NCI-H1105 (cell line): Measurements from ENCODE around the gene CCDC57.
A peak's percentile ranks its signal among the peaks of the same experiment; 100 is the strongest.

Experiments used
- DNase-seq: peaks from one replicate; lab custom pipeline; 2025; lab: John Stamatoyannopoulos, UW

The CCDC57 gene

DNA sequence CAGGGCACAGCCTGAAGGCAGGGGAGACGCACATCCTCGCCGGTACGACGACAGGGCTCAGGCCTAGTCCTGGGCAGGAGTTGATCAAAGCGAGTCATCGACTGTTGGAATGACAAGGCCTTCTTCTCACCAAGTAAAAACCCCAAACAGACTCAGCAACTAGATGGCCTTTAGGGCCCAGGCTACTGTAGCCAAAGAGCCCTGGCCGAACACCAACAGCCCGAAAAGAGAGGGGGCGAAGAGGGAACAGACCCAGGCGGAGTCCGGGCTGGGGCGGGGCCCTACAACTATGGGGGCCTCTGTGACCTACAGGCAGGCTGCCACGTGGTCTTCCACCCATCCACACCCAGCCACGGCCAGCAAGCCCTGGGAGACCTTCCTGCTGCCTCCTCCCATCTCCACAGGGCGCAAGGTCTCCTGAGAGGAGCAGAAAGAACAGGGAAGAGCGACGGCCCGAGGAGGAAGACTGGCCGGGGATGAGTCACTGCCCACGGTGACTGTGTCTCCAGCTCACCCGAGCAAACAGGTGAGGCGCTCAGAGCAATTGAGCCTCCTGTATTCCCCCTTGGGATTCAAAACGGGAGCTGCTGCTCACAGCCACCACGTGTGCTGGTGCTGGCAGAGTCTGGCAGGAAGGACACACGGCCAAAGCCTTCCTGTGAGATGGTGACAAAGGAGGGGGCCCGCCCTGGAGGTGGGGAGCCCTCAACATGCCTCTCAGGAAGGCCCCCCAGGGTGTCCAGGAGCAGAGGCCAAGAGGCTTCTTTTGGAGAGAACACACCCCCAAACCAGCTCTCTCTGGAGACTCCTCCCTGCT, 33.9 kb upstream of the CCDC57 start:
- DNase-seq: no peak

DNA sequence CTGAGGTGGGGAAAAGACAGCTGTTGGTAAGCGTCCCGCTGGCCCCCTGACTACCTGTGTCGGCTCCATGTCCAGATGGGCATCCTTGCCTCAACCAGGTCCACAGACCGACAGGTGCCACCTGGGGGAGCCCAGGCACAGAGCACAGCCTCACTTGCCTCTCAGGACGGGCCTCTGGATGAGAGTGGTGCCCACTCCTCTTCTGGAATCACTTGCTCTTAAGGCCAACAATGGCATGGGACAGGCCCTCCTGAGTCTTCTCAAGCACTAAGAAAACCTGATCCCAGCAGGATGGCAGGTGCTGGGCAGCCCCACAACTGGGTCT, 33.4 kb upstream of the CCDC57 start:
- no peak for DNase-seq

DNA sequence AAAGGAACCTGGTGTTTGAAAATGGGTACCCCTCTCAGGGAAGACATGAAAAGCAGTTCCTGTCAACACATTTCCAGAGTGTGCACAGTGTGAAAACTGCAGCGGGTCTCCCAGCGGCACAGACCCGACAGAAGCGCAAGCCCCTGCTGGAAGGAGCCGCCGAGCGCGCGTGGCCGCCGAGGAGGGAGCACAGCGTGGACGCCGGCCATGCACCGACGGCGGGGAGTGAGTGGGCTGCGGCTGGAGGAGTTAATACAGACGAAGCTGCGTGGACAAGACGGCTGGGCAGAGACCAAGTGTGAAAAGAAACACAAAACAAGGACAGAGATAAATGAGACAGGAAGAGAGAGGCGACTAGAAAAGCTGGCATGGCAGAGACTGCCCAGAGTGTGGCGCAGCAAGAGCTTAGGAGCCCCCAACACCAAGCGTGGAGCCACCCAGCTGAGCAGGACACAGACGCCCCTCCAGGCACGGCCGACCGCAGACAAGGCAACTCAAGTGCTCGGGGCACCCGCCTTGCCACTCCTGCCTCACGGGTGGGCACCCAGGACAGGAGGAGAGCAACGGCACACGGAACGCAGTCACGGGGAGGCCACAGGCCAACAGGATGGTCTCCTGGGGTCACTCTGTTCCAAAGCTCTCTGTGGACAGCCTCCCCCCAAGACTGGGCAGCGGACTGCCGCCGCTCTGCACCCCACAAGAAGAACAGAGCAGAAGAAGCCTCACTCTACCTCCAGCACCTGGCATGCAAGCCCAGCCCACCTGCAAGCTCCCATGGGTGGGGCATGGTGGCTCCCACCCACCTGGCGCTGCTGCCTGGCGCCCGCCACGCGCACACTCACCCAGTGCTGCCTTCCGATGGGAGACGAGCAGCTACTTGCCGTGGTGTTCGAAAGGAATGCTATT, 32.7 kb upstream of the CCDC57 start:
- DNase-seq: no peak

DNA sequence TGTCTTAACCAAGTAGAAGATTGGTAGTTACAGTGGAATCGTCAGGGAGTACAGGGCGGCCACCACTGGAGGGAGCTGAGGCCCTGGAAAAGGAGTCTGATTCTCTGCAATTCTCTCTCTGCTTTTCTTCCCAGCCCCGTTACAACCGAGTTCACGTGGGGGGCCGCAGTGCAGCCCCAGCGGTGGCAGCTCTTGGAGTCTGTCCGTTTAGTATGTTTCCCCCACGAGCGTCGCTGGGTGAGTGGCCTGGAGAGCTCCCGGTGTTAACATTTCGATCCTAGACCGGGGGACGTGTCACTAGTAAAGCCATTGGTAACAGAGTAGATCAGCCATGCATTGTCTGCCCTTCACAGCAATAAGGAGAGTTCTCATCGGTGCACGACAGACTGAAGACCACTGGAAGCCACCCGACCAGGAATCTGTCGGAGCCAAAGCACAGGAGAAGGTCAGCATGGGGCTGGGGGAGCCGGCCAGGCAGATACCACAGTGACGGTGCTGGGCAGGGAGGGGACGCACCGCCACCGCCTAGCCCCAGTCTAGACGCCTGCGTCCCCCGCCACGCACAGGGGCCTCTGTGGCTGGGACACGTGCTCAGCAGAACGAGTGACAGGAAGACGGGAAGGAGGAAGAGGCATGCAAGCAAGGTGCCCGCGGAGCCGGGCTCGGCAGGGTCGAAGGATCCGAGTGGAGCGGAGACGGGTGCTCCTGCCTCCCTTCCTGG, 31.9 kb upstream of the CCDC57 start:
- no peak for DNase-seq

DNA sequence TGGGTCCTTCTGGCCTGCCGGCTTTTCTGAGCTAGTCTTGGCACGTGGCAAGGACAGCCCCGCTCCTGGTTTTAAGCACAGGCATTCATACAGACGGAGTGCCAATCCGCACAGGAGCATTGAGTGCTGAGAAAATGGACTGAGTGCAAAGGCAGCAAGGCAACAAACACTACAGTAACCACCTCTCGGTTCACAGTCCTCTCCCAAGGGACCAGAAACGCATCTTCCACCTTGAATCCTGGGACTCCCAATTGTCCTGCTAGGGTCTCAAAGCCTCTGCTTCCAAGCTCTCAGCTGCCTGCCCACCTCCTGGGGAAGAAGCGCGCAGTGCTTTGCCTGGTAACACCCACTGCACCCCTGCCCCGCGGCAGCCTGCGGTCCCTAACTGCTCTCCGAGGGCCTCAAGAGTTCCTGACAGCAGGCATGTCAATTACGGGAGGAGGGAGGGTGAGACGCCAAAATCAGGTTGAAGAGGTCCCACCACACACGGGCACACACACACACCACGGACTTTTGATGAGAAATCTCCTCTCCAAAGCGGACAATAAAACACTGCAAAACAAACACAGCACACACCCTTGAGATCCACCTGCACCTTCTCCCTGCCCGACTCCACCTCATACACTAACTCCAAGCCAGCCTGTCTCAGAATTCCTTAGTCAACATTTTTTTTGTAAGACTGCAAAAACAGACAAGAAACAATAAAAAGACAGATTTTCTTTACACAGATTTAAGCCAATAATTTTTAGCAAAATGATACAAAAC, 31.2 kb upstream of the CCDC57 start:
- no peak for DNase-seq

DNA sequence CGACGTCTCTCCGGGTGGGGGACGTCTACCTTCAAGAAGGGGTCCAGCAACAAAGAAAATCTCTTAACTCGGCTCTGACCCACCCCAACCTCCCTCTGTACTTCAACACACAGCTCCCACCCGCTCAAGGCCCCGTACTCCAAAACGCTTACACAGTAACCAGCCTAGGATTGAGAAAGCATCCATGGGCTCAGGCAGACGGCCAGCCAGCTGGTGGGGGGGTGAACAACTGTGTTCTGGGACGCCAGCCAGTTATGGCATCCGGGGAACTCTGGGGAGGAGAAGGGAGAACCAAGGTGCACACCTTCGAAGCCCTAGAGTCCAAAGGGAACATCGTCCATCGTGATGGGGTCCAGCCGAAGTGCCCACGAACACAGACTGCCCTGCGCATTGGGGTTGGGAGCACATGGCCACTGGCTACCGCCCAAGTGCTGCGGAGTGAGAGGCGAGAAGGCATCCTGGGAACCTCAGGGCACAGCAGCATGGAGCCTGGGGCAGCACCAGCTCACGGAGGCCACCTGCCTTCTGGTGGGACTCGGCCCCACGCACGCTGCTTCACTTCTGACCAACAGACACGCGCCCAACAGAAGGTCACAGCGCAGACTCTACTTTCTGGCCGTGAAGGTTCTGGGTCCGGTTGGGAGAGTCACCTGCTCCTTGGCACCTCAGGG, 30.5 kb upstream of the CCDC57 start:
- no peak for DNase-seq

DNA sequence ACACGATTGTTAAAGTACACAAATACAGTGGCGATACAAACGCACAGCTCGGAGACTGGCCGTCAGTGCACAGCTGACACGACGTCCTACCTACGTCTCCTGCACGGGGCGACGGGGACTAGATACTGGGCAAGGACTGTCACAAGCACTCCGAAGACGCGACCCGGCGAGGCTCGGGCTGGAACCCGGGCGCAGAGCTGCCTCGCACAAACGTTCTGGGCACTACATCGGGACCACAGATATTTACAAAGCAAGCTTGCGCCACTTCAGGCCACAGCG, 30.0 kb upstream of the CCDC57 start:
- DNase-seq: no peak

DNA sequence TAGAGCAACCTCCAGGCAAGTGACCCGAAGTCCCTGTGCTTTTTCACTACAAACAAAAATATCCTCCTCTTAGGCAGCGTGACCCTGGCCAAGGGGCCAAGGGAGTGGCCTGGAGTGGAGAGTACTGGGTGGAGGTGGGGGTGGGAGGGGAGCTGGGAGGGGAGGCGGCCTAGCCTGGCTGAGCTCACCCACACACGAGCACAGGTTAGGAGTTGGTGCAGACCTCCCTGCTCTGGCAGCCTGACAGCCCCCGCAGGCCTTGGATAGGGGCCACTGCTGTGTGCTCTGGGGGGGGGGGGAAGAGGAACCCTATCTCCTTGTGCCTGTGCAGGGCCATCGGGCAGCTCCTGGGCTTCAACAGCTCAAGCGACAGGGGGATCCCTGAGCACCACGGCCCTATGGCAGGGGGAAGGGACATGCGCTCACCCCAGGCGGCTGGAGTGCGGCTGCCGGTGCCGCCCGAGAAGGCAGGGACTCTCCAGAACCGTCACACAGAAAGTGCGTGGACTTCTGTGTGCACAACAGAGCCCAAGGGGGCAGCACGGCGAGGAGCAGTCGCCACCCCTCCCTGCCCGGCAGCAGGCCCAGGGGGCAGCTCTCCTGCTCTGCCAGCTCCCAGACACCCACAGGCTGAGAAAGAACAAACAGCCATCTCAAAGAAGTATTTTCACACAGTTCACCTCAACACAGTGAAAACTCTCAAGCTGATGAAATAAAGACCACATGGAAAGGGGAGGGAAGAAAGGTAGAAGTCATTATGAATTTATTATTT, 29.5 kb upstream of the CCDC57 start:
- DNase-seq: no peak

DNA sequence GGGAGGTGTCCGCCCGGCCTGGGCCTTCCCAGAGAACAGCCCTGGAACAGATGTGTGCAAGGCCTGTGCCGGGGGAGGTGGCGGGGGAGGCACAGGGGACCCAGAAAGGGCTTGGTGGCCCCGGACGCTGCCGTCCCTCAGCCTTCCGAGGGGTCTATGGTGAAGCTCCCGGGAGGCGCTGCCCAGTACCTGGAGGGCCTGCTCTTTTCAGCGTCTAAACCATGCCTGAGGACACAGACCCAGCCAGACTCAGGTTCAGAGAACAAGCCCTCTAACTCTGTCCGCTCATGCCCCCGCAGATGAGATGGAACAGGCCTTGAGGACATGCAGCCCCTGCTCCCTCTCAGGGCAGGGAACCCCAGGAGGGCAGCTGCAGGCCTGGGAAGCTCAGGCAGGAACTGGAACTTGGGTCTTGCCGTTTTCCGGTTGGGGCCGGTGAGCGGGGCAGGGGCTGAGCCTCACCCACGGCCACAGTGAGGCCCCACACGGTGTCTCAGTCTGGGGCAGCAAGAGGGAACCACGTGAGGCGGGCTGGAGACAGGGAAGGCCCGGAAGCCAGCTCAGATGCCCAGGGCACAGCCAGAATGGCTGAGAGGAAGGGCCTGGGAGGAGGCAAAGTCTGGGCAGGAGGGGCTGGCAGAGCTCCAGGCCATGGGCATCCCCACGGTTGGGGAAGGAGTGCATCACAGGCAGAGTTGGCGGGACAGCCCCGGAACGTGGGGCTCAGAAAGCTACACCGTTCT, 28.7 kb upstream of the CCDC57 start:
- DNase-seq: no peak

DNA sequence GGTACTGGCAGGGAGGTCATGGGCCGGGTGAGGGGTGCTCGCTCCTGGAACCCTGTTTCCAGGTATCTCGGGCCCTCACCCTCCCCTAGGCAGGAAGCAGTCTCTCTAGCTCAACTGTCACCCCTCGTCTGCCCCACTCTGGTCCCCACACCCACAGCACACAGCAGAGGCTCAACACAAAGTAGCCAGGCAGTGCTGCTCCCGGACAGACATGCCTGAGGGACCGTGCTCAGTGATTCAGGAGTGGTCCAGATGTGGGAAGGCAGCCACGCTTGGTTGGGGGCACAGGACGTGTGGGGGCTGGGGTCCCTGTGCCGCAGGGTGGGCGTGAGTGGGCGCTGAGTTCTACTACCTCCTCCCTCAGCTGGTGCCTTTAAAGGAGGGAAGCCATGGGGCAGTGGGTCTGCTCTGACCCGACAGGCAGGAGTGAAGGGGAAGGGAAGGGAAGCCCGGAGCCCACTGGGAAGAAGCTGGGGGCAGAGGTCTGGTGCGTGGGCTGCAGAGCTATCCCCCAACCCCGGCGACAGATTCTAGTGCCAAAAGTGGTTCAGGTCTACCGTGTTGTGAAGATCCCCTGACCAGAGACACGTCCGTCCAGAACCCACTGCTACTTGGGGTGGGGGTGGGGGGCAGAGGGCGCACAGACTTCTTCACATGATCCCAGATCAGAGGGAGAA, 28.0 kb upstream of the CCDC57 start:
- DNase-seq: no peak

DNA sequence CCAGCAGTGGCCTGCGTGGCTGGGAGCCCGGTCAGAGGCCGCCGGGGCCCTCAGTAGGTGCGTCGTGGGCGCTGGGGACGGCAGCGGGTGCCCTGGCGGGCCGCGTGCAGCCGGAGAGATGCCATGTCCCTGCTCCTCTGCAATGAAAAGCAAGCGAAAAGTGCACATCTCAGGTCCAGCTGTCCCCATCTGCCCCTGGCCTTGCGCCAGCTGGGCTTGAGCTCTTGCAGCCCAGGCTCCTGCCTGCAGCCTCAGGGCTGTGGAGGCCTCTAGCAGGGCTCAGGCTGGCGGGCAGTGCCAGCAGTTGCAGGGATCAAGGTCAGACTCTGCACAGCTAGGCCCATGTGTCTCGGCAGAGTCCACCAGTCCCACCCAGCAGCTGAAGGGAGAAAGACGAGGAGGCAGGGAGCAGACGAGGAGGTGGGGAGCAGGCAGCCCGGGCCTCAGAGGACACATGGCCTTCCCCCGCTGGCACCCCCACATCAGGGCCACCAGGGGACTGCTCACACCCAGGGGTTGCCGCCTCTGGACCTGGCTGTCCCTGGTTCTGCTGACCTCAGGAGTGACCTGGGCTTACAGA, 27.4 kb upstream of the CCDC57 start:
- DNase-seq: no peak

DNA sequence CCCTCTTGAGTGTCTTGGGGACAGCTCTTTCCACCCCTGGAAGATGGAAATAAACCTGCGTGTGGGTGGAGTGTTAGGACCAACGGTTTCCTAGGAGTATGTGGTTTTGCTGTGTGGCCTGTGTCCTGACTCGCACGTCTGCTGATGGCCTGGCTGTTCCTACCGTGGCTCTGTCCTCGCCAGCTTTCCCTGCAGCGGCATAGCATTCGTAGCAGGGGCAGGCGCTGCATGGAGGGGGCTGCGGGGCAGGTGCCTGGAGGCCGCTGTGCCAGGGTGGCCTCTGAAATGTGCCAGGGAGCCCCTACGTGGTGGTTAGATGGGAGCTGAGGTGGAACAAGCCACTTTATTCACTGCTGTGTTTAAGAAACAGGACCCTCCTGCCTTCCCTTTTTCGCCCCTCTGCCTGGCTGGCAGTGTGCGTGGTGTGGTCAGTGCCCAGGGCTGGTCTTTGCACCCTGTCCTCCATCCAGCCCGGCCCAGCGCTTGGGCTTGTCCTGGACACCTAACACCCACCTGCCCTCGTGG, 26.8 kb upstream of the CCDC57 start:
- no peak for DNase-seq

DNA sequence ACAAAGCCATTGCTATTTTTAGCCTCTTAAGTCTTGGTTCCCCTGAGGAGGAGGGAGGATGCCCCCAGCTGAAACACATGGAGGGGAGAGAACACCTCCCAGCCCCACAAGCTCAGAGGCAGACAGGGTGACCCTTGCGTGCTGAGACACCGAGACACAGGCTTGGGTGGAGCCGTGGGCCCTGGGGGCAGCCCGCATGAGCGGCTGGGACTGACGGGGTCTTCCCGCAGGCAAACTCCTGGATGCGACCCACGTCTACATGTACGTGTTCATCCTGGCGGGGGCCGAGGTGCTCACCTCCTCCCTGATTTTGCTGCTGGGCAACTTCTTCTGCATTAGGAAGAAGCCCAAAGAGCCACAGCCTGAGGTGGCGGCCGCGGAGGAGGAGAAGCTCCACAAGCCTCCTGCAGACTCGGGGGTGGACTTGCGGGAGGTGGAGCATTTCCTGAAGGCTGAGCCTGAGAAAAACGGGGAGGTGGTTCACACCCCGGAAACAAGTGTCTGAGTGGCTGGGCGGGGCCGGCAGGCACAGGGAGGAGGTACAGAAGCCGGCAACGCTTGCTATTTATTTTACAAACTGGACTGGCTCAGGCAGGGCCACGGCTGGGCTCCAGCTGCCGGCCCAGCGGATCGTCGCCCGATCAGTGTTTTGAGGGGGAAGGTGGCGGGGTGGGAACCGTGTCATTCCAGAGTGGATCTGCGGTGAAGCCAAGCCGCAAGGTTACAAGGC, 26.0 kb upstream of the CCDC57 start:
- no peak for DNase-seq

DNA sequence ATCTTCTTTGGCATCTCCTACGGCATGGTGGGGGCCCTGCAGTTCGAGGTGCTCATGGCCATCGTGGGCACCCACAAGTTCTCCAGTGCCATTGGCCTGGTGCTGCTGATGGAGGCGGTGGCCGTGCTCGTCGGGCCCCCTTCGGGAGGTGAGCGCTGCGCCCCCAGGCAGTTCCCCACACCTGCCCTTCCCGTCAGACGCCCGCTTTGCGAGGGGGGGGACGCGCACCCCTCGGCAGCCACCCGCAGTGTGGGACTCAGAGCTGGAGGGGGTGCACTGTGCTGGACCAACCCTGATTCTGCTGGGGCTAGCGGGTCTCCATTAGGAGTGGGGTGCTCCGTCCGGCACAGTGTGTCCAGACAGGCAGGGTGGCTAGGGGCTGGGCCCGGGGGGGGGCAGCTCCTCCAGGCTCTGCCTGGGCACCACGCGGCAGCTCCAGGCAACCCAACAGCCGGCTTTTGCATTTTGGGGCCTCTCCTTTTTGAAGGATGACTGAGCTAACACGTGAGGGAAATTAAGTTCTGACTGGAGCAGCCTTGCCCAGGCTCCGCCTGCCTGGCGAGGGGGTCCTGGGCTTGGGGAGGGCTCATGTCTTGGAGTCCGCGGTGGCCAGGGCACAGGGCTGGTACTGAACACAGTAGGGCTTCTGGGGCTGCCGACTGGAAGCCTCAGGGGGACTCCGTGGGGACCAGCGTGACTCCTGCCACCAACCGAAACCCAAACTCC, 25.3 kb upstream of the CCDC57 start:
- no peak for DNase-seq

DNA sequence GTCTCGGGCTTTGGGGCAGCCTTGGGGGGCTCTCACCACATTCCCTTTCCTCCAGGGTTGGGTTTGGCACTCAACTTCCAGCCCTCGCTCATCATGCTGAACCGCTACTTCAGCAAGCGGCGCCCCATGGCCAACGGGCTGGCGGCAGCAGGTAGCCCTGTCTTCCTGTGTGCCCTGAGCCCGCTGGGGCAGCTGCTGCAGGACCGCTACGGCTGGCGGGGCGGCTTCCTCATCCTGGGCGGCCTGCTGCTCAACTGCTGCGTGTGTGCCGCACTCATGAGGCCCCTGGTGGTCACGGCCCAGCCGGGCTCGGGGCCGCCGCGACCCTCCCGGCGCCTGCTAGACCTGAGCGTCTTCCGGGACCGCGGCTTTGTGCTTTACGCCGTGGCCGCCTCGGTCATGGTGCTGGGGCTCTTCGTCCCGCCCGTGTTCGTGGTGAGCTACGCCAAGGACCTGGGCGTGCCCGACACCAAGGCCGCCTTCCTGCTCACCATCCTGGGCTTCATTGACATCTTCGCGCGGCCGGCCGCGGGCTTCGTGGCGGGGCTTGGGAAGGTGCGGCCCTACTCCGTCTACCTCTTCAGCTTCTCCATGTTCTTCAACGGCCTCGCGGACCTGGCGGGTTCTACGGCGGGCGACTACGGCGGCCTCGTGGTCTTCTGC, 24.6 kb upstream of the CCDC57 start:
- no peak for DNase-seq

DNA sequence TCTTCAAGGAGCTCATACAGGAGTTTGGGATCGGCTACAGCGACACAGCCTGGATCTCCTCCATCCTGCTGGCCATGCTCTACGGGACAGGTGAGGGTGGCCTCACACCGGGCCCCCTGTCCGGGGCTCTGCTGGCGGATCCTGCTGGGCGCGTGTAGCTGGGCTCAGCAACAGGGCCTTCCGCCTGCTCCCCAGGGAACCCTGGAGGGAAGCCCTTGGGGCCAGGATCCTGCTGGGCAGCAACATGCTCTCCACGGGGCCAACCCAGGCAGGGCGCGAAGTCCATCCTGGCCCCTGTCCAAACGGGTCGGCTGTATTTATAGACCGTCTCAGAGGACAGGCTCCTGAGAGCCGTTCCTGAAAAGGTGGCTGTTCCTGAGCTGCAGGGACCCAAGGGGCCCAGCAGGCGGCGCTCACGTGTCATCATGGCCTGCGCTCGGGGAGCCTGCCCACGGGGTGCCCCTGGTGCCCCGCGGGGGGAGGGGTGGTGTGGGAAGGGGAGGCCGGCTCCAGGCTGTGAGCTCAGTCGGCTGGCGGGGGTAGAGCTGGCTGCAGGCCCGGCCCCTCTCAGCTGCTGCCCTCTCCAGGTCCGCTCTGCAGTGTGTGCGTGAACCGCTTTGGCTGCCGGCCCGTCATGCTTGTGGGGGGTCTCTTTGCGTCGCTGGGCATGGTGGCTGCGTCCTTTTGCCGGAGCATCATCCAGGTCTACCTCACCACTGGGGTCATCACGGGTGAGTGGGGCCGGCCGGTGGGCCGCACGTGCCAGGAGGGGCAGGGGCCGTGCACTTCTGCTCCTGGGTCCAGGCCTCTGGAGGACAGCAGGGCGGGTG, 23.7 kb upstream of the CCDC57 start:
- DNase-seq: peak; percentile 61
